Middle frontal gyrus (tissue), 1 donor: ENCODE measurements around the gene NKX2-3.

Experiments used
- DNase-seq: peaks from one replicate; pipeline ENCODE4 v3.0.0-alpha.2; 2015; ENCODE audit warnings: low spot score; ENCODE audit errors: extremely low spot score

NKX2-3 gene

DNA sequence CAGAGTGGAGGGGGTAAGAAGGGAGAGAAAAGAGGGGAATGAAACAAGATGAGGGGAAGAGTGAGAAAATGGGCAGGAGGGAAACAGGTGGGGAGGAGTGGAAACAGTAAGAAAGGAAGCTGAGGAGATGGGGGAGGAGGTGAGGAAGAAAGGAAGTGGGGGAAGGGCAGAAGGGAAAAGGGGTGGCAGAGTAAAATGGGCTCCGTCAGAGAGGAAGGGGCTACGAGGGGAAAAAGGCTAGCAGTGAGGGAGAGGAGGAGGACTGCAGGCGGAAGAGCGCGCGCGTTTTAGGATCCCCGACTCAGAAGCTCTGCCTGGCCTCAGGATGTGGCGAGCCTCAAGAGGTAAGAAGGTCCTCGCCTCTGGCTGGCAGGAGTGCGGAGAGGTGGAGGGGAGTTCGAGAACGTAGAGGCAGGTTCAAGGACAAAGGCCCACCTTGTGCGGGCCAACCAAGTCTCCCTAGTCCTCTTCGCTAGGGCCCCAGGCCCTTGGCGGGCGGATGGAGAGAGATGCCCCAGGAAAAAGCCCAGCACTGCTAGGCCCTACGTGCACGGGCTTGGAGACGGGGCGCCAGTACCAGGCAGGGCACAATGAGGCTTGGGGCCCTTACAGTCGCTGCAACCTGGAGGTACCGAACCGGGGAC is 5.8 kb upstream of the NKX2-3 start:
- no peak for DNase-seq

DNA sequence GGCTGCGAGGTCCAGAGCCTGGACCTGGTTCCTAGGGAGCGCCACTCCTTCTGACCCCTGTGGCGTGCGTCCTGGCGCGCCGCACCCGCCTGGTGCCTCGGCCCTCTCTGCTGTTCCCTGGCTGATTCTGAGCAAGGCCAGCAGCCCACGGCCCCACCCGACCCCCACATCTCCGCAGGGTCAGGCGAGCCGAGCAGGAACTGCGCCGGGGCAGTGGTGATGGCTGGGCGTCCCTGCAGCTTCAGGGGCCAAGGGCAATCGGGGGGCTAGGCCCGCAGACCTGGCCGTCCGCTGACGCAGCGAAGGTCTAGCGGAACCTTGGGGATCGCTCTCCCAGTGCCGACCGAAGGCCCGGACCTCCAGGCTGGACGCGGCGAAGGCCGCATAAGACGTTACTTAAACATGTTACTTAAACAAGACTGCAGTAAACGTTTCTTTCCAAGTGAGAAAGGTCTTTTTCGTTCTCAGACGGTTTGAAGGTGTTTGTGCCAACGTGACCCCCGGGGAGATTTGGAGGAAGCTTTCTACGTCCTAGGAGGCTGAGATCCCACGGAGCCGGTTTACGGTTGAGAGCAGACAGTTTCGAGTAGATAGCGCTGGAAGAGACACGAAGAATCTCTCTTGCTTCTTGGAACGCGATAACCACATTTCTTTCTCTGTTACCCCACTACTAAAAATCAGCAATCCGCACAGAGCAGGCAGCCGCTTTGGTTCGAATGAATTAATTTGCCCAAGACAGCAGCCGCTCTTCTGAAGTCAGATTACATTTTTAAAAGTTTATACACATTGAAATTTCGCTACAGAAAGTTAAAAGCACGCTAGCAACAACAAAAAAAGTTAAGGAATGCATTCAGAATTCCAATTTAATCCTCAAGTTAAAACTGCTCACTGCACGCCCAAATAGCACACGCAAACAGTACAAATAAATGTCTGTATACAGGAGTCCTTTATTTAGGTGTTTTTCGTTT is 4.9 kb upstream of the NKX2-3 start:
- DNase-seq, result no peak

DNA sequence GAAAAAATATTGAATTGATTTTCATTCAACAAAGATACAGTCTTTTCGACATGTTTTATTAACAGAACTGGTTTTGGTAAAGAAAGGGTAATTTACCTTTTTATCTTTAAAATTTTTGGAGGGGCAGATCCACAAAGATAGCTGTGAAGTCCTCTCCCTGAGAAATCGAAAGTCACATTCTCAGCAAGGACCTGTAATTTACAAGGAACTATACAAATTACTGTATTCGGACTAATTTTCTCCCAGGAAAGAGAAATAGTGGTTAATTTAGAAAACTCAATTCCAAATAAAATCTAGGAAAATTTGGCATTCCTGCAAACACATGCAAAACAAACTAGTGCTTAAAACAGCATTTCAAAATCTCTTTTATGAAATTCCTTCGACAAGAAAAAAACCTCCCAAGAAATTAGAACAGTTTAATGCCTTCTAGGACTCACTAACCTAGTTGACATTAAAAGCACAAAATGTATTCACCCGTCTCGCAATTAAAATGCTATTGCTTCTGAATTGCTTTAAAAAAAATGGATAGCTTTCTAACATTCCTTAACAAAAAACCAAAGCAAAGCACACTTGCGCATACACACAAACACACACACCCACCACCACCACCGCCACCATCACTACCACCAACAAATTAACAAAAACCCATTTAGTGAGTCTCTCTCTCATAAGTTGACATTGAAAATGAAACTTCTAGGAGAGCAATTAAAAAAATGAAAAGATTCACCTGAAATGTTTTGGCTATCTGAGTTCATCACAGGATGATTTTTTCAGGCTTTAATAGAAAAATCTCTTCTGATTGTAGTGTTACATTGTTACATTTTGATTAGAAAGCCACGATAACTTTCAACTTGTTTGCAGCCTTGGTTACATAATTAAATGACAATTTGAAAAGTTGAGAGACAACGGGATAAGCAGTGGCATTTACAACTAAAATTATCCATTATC is 4.0 kb upstream of the NKX2-3 start:
- no peak for DNase-seq

DNA sequence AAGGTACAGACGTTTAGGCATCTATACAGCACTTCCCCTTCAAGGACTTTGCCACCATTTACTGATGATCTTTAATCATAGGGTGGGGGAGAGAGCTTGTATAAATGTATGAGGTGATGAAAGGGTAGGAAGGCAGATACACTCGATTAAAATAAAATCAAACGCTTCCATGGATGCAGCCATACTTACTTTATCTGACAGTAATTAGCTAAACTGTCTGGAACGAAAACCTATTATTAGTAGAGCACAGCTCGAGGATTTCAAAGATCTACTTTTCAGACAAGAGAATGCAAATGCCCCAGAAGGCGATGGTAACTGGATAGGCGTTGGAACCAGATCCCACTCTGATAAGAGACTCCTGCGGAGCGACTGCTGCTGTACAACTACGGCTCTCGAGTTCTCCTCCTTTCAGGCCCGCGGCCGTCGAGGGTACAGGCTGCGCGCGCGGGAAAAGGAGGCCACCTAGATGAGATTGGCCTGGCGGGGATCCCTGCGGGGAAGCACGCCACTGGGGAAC is 3.1 kb upstream of the NKX2-3 start:
- no peak for DNase-seq

DNA sequence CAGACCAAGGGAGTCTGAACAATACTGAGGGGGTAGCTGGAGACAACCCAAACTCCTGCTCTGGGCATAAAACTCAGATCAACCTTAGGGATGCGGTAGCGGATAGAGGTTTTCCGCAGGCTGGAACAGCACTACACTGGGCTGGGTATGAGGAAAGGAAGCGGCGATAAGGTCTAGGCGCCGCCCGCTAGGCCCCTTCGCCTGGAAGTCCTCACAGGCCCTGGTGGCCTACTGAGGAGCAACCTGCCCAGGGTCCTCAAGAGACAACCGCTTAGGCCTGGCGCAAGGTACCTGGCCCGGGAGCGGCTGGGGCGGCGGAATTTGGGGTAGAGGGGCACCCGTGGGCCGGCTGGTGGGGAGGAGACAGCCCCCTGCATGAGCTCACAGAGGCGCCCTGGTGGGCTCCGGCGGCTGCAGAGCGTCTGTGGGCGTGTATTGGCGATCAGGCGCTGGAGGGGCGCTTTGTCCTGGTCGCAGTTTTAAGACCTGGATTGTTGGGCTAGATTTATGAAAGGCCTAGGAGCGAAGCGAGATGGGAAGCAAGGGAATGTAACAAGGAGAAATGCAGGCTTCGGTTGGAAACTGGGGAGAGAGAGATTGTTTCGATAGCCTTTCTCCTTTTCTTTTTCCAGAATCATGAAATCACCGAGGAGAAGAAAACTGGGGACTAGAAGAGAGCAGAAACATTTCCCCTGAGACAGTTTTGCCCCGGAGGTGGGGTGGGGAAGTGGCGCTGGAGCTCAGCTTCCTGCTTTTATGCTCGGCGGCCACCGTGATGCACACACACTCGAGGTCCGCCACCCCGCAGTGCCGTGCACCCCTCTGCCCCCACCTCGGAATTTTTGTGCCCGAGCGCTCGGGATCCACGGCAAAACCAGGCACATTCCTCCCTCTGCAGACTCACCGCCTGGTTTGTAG is 2.4 kb upstream of the NKX2-3 start:
- DNase-seq, result no peak

DNA sequence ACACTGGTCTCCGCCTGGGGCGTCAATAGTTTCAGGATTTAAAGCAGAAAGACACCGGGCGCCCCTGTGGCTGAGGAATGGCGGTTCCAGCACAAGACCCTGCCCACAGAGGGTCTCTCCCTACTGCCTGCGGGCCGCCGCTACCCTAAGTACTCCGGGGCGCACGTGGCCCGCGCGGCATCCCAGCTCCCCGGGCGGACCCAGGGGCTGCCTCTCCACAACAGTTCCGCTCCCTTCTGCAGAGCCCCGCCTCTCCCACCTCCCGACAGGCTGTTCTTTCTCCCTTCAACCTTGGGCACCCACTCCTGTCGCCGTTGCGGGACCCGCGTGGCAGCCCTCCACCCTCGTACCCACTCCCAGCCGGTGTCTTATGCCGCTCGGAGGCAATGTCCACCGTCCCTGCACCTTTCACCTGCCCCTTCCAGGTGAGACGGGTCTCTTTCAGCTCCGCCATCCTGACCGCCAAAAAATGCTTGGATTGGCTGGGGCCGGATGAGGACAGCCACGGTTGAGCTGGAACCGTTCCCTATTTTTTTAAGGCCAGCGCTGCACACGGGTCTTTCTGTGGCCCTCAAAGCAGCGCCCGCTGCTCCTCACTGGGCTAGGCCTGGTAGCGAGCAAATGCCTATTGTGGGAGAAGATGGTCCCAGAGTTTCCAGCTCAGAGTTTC is 1.6 kb upstream of the NKX2-3 start:
- no peak for DNase-seq

DNA sequence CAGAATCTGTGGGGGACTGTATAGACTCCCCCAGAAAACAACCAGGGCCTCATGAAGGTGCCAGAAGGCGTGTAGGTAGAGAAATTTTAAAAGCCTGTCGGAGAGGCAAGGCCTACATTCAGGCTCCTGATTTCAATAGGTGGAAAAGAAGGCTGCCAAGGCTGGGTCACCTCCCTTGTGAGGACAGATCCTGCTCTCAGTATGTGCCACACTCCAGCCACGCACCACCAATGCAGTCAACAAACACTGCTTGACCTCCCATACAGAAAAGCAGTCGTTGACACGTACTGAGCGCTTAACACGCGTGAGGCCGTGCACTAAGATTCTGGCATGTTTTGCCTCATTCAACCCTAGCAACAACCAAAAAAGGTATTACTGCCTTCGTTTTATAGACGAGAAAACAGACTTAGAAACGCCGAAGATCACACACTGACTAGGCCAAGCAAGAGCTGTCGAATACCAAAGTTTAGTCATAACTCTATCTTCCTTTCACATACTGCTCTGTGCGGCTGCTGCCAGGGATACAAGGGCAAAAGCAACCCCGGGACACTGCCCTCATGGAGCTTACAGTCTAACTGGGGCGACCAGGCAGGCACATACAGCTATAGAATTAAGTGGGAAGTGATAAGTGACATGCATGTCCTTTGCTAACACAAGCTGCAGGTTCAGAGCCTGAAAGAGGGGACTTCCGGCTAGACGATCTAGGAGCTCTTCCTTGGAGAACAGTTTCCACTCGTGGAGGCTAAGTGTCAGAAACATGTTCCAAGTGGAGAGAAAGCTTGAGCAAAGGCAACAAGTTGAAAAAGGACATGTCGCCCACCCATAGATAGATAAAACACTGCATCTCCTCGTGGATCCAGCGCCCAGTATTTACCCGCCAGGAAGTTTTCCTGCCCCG is 797 bp upstream of the NKX2-3 start:
- DNase-seq, result no peak

DNA sequence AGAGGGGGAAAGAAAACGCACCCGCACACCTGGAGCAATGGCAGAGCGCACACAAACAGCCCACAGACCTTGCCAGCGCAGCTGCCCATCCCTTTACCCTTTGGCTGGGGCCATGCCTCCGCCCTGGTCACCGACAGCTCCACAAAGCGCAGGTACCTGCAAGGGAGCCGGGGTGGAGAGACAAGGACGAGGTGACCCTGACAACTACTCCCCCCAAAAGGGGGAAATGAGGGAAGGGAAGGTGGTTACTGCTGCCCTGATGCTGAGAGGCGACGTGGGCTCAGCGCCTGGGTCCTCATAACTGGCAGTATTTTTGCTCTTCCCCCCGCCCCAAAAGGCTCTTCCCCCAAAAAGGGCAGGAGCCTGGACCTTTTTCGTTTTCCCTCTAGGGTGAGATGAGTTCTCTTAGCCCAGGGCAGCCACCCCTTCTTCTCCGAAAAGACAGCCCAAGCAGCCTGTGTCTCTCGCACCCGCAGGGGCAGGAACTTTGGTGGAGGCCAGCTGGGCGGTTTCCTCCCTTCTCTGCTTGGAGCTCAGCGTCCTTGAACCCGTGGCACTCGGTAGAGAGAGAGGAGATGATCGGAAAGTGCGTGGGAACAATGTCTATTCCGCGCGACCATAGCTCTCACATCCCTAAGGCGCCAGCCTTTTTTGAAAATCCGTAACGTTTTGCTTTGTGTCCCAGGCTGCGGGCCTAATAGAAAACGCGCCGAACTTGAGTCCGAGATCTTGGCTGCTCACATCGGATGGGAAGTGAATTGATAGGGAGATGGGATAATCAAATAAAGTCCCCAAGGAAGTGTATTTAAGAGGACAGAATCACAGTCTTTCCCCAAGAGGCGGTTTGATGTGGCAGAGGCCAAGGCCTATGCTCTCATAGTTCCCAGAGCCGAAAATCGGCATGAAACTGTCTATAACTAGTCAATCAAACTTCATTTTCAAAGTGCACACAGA is 1.0 kb downstream of the NKX2-3 start:
- no peak for DNase-seq

DNA sequence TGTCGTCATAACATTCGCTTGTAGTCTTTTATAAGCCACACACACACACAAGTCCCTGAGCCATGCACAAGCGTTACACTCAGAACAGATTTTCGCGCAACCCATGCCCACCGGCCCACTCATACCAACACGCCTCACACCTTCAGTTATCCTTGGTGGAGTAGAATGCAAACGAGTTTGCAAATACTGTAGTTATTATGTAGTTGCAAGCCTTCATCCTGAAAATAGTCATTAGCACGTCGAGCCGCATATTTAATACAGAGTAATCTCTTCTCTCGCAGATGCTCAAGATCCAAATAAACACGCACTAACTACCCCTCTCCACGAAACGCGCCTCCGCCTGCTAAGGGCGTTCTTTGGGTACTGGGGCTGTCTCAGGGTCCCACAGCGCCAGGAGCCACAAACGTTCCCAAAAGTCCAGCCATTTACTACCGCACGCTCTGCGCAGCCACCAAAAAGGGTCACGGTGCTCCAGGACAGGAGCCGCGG is 1.8 kb downstream of the NKX2-3 start:
- no peak for DNase-seq

DNA sequence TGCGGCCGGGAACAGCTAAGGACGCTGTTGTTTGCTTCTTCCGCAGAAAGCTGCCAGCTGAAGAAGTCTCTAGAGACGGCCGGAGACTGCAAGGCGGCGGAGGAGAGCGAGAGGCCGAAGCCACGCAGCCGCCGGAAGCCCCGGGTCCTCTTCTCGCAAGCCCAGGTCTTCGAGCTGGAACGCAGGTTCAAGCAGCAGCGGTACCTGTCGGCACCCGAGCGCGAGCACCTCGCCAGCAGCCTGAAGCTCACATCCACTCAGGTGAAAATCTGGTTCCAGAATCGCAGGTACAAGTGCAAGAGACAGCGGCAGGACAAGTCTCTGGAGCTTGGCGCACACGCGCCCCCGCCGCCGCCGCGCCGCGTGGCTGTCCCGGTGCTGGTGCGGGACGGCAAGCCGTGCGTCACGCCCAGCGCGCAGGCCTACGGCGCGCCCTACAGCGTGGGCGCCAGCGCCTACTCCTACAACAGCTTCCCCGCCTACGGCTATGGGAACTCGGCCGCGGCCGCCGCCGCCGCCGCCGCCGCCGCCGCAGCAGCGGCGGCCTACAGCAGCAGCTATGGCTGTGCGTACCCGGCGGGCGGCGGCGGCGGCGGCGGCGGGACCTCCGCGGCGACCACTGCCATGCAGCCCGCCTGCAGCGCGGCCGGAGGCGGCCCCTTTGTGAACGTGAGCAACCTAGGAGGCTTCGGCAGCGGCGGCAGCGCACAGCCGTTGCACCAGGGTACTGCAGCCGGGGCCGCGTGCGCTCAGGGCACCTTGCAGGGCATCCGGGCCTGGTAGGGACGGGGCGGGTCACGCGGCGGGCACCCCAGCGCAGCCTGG is 2.4 kb downstream of the NKX2-3 start:
- DNase-seq, result no peak

DNA sequence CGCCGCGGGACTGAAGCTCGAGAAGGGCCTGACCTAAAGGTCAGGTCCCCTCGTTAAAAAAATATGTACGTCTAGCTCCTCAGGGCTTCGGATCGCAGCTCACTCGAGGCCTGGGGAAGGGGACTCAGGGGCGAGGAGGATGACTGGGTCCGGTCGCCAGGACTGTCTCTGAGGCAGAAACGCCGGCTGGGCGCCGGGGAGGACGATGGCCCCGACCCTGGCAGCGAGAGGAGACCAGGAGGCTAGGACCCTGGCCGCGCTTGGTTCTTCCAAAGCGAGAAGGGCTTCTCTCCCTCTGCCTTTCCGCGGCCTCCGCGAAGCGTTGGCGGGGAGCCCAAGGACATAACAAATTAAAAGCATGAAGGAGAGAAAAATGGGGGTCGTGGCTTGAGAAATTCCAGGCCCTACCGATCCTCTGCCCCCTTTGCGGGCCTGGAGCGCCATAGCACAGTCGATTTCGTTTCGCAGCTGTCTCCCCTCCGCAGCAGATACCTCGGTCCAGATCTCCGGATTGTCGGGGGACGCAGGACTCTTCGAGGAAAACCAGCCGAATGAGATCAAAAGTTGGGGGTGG is 3.1 kb downstream of the NKX2-3 start:
- DNase-seq, result no peak

DNA sequence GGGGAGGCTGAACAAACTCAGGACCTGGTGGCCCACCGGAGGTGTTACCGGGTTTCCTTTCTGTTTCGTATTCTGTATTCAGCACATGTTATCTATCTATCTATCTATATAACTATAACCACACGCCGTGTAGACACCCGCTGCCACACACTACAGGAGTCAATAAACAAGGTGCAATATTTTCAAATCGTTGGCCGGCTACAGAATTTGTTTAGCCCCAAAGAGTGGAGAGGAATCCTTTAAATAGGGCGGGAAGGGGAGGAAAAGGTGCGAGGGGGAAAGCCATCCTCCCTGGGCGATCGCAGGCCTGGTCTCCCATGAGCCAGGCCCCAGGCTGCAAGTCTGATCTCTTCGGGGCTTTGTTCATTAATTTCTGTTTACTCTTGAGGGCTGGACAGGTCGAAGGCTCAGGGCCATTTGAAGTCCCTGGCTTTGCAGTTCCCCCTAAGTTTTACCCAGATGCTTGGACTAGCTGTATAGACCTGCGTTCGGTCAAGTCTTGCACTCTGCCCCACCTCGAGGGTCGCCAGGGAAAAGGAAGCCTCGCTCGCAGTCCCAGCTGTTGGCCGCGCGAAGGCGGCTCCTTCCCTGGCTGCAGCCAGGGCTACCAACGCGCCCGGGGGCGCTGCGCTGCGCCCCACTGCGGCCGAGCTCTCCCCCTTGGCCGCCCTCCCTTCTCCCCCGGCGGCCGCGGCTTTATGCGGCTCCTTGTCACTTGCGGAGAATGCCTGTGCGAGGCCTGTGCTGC is 3.8 kb downstream of the NKX2-3 start:
- no peak for DNase-seq

DNA sequence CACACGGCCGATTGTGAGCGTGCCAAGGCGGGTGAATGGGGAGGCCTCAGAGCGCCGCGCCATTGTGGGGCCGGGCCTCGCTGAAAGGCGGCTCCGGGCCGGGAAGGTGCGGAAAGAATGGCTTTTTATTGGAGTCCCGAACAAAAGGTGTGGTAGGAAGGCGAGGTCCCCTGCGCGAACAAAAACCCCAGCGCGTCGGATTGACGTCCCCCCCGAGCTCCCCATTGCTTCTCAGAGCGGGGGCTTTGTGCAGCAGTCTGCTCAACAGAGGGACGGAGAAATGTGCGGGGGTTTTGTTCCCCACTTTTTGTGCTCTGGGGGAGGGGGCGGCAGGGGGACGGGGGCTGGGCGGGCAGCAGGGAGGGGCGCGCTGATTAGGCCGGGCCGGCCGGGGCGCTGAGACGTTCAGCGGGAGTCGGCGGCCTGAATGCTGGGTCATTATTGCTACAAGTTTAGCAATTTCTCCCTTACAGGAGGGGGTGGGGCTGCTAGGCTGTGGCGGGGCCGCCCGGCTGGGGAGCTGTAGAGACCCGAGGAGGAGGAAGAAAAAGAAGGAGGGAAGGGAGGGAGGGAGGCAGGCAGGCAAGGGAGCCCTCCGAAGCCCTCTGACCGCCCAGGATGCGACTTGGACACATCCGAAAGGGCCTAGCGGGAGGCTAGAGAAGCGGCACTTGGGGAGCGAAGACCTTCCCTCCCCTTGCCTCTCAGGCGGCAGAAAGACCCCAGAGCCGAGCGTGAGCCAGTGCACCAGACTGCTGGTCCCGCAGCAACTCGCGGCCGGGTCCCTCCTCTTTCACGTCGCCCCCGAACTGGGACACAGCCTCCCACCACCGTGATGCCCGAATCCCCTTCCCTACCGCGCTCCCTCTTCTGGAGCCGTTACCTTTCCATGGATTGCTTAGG is 4.6 kb downstream of the NKX2-3 start:
- no peak for DNase-seq
